IPS-18a (cell line): ENCODE data around the gene CARMIL3.

Source experiments
- H3K27ac ChIP-seq: one replicate; pipeline ENCODE4 v1.5.1; 2013; ENCODE audit warnings: low read length
- H3K27me3 ChIP-seq: one replicate; pipeline ENCODE4 v1.6.1; 2013; ENCODE audit warnings: mild to moderate bottlenecking, low read length; ENCODE audit not compliant: control insufficient read depth, insufficient read depth
- H3K36me3 ChIP-seq: one replicate; pipeline ENCODE4 v1.6.1; 2013; ENCODE audit warnings: low read depth, low read length; ENCODE audit not compliant: control insufficient read depth
- H3K4me1 ChIP-seq: one replicate; pipeline ENCODE4 v1.6.1; 2013; ENCODE audit warnings: low read depth, low read length; ENCODE audit not compliant: control insufficient read depth
- H3K4me3 ChIP-seq: one replicate; pipeline ENCODE4 v1.5.1; 2013; ENCODE audit warnings: low read length
- H3K9ac ChIP-seq: one replicate; pipeline ENCODE4 v1.6.1; 2013; ENCODE audit warnings: mild to moderate bottlenecking, low read length, moderate library complexity
- H3K9me3 ChIP-seq: one replicate; pipeline ENCODE4 v1.6.1; 2013; ENCODE audit warnings: low read depth, low read length; ENCODE audit not compliant: control insufficient read depth

Gene CARMIL3

GRCh38 chr14:24066496-24067132, 14.8 kb downstream of the CARMIL3 start:
- no peaks in the 10 kb centered on the region for H3K36me3 ChIP-seq
- no peaks in the 10 kb centered on the region for H3K4me1 ChIP-seq
- no peak overlapping the region for H3K9ac ChIP-seq
- no peaks in the 10 kb centered on the region for H3K9me3 ChIP-seq
- H3K4me3 ChIP-seq, result no peak overlapping the region
- no peaks in the 10 kb centered on the region for H3K27me3 ChIP-seq
- H3K27ac ChIP-seq, result no peak overlapping the region

GRCh38 chr14:24067133-24068082, 15.6 kb downstream of the CARMIL3 start:
- Histone ChIP-seq H3K9me3 (no peaks in the 10 kb centered on the region), H3K36me3 (no peaks in the 10 kb centered on the region), H3K27ac (no peak overlapping the region), H3K9ac (no peak overlapping the region), H3K27me3 (no peaks in the 10 kb centered on the region), H3K4me1 (no peaks in the 10 kb centered on the region), H3K4me3 (no peak overlapping the region)

GRCh38 chr14:24068711-24069410, 17.1 kb downstream of the CARMIL3 start:
- no peak overlapping the region for H3K9ac ChIP-seq
- no peaks in the 10 kb centered on the region for H3K9me3 ChIP-seq
- no peaks in the 10 kb centered on the region for H3K4me1 ChIP-seq
- H3K27me3 ChIP-seq, result no peaks in the 10 kb centered on the region
- no peaks in the 10 kb centered on the region for H3K36me3 ChIP-seq
- no peak overlapping the region for H3K27ac ChIP-seq
- H3K4me3 ChIP-seq, result no peak overlapping the region

- H3K27ac ChIP-seq, result no peak overlapping the region
- H3K9me3 ChIP-seq, result no peaks in the 10 kb centered on the region
- no peak overlapping the region for H3K9ac ChIP-seq
- H3K4me3 ChIP-seq, result no peak overlapping the region
- H3K36me3 ChIP-seq, result no peaks in the 10 kb centered on the region
- H3K4me1 ChIP-seq, result no peaks in the 10 kb centered on the region
- no peaks in the 10 kb centered on the region for H3K27me3 ChIP-seq
These were observed 17.6 kb downstream of the CARMIL3 start for GRCh38 chr14:24069411-24069735.

GRCh38 chr14:24070285-24071143, 18.7 kb downstream of the CARMIL3 start:
- H3K27ac ChIP-seq, result no peak overlapping the region
- H3K4me3 ChIP-seq, result no peak overlapping the region
- H3K9me3 ChIP-seq, result no peaks in the 10 kb centered on the region
- H3K4me1 ChIP-seq, result no peaks in the 10 kb centered on the region
- no peaks in the 10 kb centered on the region for H3K27me3 ChIP-seq
- H3K36me3 ChIP-seq, result no peaks in the 10 kb centered on the region
- H3K9ac ChIP-seq, result no peak overlapping the region

GRCh38 chr14:24071144-24071697, 19.4 kb downstream of the CARMIL3 start, which contains the start of gene CPNE6:
Gene CPNE6, plus strand, starts transcription at chr14:24071562. Its CDS starts 1,375 bp downstream, at chr14:24072937.
- Histone ChIP-seq H3K9ac (no peak within 1 kb of the TSS), H3K27ac (no peak within 1 kb of the TSS), H3K9me3 (no peaks in the 10 kb centered on the region), H3K4me1 (no peaks in the 10 kb centered on the region), H3K36me3 (no peaks in the 10 kb centered on the region), H3K27me3 (no peaks in the 10 kb centered on the region), H3K4me3 (no peak within 1 kb of the TSS)

GRCh38 chr14:24071836-24072430, 20.1 kb downstream of the CARMIL3 start:
- Histone ChIP-seq H3K36me3 (no peaks in the 10 kb centered on the region), H3K9me3 (no peaks in the 10 kb centered on the region), H3K27ac (no peak overlapping the region), H3K4me3 (no peak overlapping the region), H3K27me3 (no peaks in the 10 kb centered on the region), H3K4me1 (no peaks in the 10 kb centered on the region), H3K9ac (no peak overlapping the region)

- Histone ChIP-seq H3K27ac (no peak overlapping the region), H3K9ac (no peak overlapping the region)
These were observed 20.6 kb downstream of the CARMIL3 start for GRCh38 chr14:24072436-24072835.

GRCh38 chr14:24072881-24073877, 21.4 kb downstream of the CARMIL3 start:
- no peak overlapping the region for H3K9ac ChIP-seq
- no peak overlapping the region for H3K27ac ChIP-seq
- H3K9me3 ChIP-seq, result no peaks in the 10 kb centered on the region
- no peaks in the 10 kb centered on the region for H3K36me3 ChIP-seq
- no peak overlapping the region for H3K4me3 ChIP-seq
- no peaks in the 10 kb centered on the region for H3K27me3 ChIP-seq
- H3K4me1 ChIP-seq, result no peaks in the 10 kb centered on the region

More at GRCh38 chr14:24072436-24072835, 20.6 kb downstream of the CARMIL3 start:
- no peak overlapping the region for H3K4me3 ChIP-seq
- H3K27me3 ChIP-seq, result no peaks in the 10 kb centered on the region
- no peaks in the 10 kb centered on the region for H3K36me3 ChIP-seq
- H3K4me1 ChIP-seq, result no peaks in the 10 kb centered on the region
- no peaks in the 10 kb centered on the region for H3K9me3 ChIP-seq
